Uterus (tissue), 2 donors: ENCODE data around the gene YTHDF1.

ENCODE experiments used
- POLR2A ChIP-seq, 2 donors: fragments of 450-650 bp; IDR thresholded peaks; one replicate each; pipeline ENCODE4 v1.6.1; 2016; ENCODE audit warnings: antibody characterized with exemption in 2 of 2, mild to moderate bottlenecking in 1 of 2, moderate library complexity in 1 of 2
- TF ChIP-seq, protein P1 (sequence below), 4 experiments: fragments of 200-600 bp in 2 of 4; fragments of 450-650 bp in 2 of 4; sonication (generic) in 2 of 4; IDR thresholded peaks; one replicate each; pipeline ENCODE4 v1.5.1; 2016 to 2019; ENCODE audit warnings: antibody characterized with exemption in 4 of 4, mild to moderate bottlenecking in 2 of 4, moderate library complexity in 1 of 4

DNA sequence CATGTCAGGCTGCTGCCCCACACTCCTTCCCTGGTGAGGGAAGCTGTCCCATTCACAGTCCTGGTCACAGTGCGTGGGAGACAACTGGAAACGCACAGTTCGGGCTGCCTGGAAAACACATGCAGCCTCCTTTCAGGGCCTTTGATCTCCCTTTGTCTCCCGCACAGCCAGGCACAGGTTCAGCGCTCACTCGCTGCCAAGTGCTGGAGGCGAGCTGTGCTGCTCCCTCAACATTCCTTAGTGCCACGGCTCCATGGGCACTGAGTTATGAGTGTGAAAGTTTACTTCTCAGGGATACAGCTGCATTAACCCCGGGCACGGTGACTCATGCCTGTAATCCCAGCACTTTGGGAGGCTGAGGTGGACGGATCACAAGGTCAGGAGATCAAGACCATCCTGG, 9.1 kb downstream of the YTHDF1 start:
- TF ChIP-seq, protein P1, sequence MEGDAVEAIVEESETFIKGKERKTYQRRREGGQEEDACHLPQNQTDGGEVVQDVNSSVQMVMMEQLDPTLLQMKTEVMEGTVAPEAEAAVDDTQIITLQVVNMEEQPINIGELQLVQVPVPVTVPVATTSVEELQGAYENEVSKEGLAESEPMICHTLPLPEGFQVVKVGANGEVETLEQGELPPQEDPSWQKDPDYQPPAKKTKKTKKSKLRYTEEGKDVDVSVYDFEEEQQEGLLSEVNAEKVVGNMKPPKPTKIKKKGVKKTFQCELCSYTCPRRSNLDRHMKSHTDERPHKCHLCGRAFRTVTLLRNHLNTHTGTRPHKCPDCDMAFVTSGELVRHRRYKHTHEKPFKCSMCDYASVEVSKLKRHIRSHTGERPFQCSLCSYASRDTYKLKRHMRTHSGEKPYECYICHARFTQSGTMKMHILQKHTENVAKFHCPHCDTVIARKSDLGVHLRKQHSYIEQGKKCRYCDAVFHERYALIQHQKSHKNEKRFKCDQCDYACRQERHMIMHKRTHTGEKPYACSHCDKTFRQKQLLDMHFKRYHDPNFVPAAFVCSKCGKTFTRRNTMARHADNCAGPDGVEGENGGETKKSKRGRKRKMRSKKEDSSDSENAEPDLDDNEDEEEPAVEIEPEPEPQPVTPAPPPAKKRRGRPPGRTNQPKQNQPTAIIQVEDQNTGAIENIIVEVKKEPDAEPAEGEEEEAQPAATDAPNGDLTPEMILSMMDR (IDR thresholded peaks at IDR 0.05) = no peak
- TF ChIP-seq POLR2A (IDR thresholded peaks at IDR 0.05) = no peak
